HPDE6-E6E7 (cell line): Measurements from ENCODE around the gene FOXS1.
"Not testable (repeated sequence)": the region's sequence is repeated elsewhere in the genome, so short reads cannot be mapped to it uniquely, and the experiment has no call there.

ENCODE experiments used
- DNase-seq: peaks from one replicate; pipeline ENCODE4 v3.0.0; 2011; ENCODE audit warnings: missing footprints; ENCODE audit errors: extremely low spot score

The FOXS1 gene

GRCh38 chr20:31823360-31824124 lies 21.9 kb downstream of the FOXS1 start:
- DNase-seq, result no peak

- peak; percentile 90 for DNase-seq
These were observed 22.7 kb downstream of the FOXS1 start for GRCh38 chr20:31822421-31823330.

GRCh38 chr20:31821427-31821826 lies 24.0 kb downstream of the FOXS1 start:
- DNase-seq, result no peak

- DNase-seq, result no peak
These were observed 25.2 kb downstream of the FOXS1 start for GRCh38 chr20:31820228-31820627.

GRCh38 chr20:31819083-31819784 lies 26.2 kb downstream of the FOXS1 start, which contains the start of gene MYLK2:
Gene MYLK2 (plus strand): TSS chr20:31819356. CDS start chr20:31819581, 225 bp downstream.
- no peak for DNase-seq

GRCh38 chr20:31818376-31818908 lies 27.0 kb downstream of the FOXS1 start:
- DNase-seq, result no peak

- no peak for DNase-seq
These were observed 27.9 kb downstream of the FOXS1 start for GRCh38 chr20:31817461-31817860.

GRCh38 chr20:31816221-31816620 lies 29.2 kb downstream of the FOXS1 start:
- no peak for DNase-seq

GRCh38 chr20:31815408-31816188 lies 29.8 kb downstream of the FOXS1 start:
- DNase-seq, result no peak

GRCh38 chr20:31814142-31814541 lies 31.3 kb downstream of the FOXS1 start:
- not testable (repeated sequence) for DNase-seq

- no peak for DNase-seq
These were observed 31.8 kb downstream of the FOXS1 start for GRCh38 chr20:31813611-31814010.

GRCh38 chr20:31811796-31812728 lies 33.3 kb downstream of the FOXS1 start:
- DNase-seq, result no peak

- no peak for DNase-seq
These were observed 34.2 kb downstream of the FOXS1 start for GRCh38 chr20:31811198-31811597.

- no peak for DNase-seq
These were observed 35.7 kb downstream of the FOXS1 start for GRCh38 chr20:31809661-31810060.

- DNase-seq, result no peak
These were observed 36.9 kb downstream of the FOXS1 start for GRCh38 chr20:31808481-31808880.

- DNase-seq, result no peak
These were observed 38.6 kb downstream of the FOXS1 start for GRCh38 chr20:31806564-31807355.

GRCh38 chr20:31803552-31804291 lies 41.7 kb downstream of the FOXS1 start:
- no peak for DNase-seq

- no peak for DNase-seq
These were observed 43.9 kb downstream of the FOXS1 start for GRCh38 chr20:31801508-31801907.
